ENCODE results near the gene IL17RE. TPM values are rescaled to one million over a fixed set of nuclear protein-coding genes. Genes with fewer than 3 reads are reported as not detected.

Gene IL17RE
- total and polyA plus RNA-seq, 8 donors: 6.4 to 15.6 (median 9.6) TPM

- H3K27ac ChIP-seq: peak overlapping the region in 1 of 4 donors; percentile 86
- no peaks in the 10 kb centered on the region for H3K27me3 ChIP-seq
- FAIRE-seq (no peak), ATAC-seq (no peak), DNase-seq (no peak)
- no peaks in the 10 kb centered on the region for H3K36me3 ChIP-seq
- intact Hi-C loops (cut with DNase I): no loop called here
- peak overlapping the region in 2 of 4 donors; percentile 56 to 71 for H3K4me3 ChIP-seq
- no peaks in the 10 kb centered on the region for H3K9me3 ChIP-seq
- H3K4me1 ChIP-seq: peaks cover 17 to 24% (median 23%) of the 10 kb centered on the region in 3 donors
- no peak for TF ChIP-seq CTCF (IDR thresholded peaks at IDR 0.05)
- WGBS, 2 donors: 41 to 51% methylated on average over 10 of the region's 10 CpGs
These were observed 15.2 kb downstream of the IL17RE start for GRCh38 chr3:9917820-9918219.

- 87 to 92% methylated on average over 8 of the region's 8 CpGs for WGBS, 2 donors
These were observed 15.8 kb downstream of the IL17RE start for GRCh38 chr3:9918261-9919038.

GRCh38 chr3:9928158-9928557 lies 25.5 kb downstream of the IL17RE start:
- TF ChIP-seq CTCF (IDR thresholded peaks at IDR 0.05): no peak
- H3K27ac ChIP-seq: no peak overlapping the region
- H3K4me1 ChIP-seq: peaks cover 0 to 3% (median 0%) of the 10 kb centered on the region in 3 donors
- H3K36me3 ChIP-seq: no peaks in the 10 kb centered on the region
- DNase-seq (peak in 2 of 6 donors; percentile 49 to 77), FAIRE-seq (no peak), ATAC-seq (no peak)
- intact Hi-C loops (cut with DNase I): no loop called here
- H3K4me3 ChIP-seq: no peak overlapping the region
- WGBS, 2 donors: 93 to 96% methylated on average over 23 of the region's 23 CpGs
- no peaks in the 10 kb centered on the region for H3K27me3 ChIP-seq
- no peaks in the 10 kb centered on the region for H3K9me3 ChIP-seq

More at GRCh38 chr3:9918261-9919038, 15.8 kb downstream of the IL17RE start:
- H3K4me1 ChIP-seq: peaks cover 17 to 24% (median 23%) of the 10 kb centered on the region in 3 donors
- no peak for TF ChIP-seq CTCF (IDR thresholded peaks at IDR 0.05)
- no peaks in the 10 kb centered on the region for H3K9me3 ChIP-seq
- no peak overlapping the region for H3K4me3 ChIP-seq
- FAIRE-seq (no peak), DNase-seq (no peak), ATAC-seq (no peak)
- H3K36me3 ChIP-seq: no peaks in the 10 kb centered on the region
- no peaks in the 10 kb centered on the region for H3K27me3 ChIP-seq
- H3K27ac ChIP-seq: no peak overlapping the region
- intact Hi-C loops (cut with DNase I): no loop called here

- 94 to 95% methylated on average over 4 of the region's 4 CpGs for WGBS, 2 donors
- Histone ChIP-seq H3K27ac (no peak overlapping the region), H3K27me3 (no peaks in the 10 kb centered on the region), H3K9me3 (no peaks in the 10 kb centered on the region), H3K4me3 (no peak overlapping the region), H3K36me3 (no peaks in the 10 kb centered on the region), H3K4me1 (peaks cover 0 to 16% (median 8%) of the 10 kb centered on the region in 3 donors)
- no peak for TF ChIP-seq CTCF (IDR thresholded peaks at IDR 0.05)
- ATAC-seq (no peak), FAIRE-seq (no peak), DNase-seq (no peak)
- intact Hi-C loops (cut with DNase I): no loop called here
These were observed 28.3 kb downstream of the IL17RE start for GRCh38 chr3:9930804-9931418.

- peak overlapping the region; percentile 80 to 88 (median 85) for H3K27ac ChIP-seq
- DNase-seq: no peak
- no peaks in the 10 kb centered on the region for H3K9me3 ChIP-seq
- ATAC-seq: no peak
- no peak for FAIRE-seq
- no peaks in the 10 kb centered on the region for H3K27me3 ChIP-seq
- whole genome bisulfite sequencing, 2 donors: 2% methylated on average over 13 of the region's 13 CpGs
- peak overlapping the region; percentile 58 to 76 (median 66) for H3K4me3 ChIP-seq
- H3K4me1 ChIP-seq: peaks cover 0 to 17% (median 16%) of the 10 kb centered on the region in 3 donors
- intact Hi-C loops (cut with DNase I): no loop called here
- H3K36me3 ChIP-seq: no peaks in the 10 kb centered on the region
- TF ChIP-seq CTCF (IDR thresholded peaks at IDR 0.05): no peak
These were observed 29.8 kb downstream of the IL17RE start for GRCh38 chr3:9932535-9932842.
